NCI-H2107 treated with DMSO at 0.1 percent for 48 hours (cell line): ENCODE data around the gene TRPM4.
"Not testable (repeated sequence)": the region's sequence is repeated elsewhere in the genome, so short reads cannot be mapped to it uniquely, and the experiment has no call there.

Experiments used
- DNase-seq: peaks from one replicate; lab custom pipeline; 2025; ENCODE audit not compliant: unreplicated experiment; lab: John Stamatoyannopoulos, UW

Gene TRPM4

DNA sequence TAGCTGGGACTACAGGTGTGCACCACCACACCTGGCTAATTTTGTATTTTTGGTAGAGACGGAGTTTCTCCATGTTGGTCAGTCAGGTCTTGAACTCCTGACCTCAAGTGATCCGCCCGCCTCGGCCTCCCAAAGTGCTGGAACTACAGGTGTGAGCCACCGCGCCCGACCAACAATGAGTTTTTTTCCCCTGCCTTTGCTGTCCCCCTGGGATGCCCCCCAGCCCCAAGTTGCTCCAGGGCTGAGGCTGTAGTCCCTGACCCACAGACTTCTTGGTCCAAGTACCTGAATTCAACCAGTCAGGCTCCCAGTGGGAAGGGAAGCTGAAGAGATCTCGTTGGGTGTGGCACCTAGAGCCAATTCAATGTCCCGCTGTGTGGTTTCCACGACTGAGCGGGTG, 66.8 kb downstream of the TRPM4 start:
- not testable (repeated sequence) for DNase-seq

DNA sequence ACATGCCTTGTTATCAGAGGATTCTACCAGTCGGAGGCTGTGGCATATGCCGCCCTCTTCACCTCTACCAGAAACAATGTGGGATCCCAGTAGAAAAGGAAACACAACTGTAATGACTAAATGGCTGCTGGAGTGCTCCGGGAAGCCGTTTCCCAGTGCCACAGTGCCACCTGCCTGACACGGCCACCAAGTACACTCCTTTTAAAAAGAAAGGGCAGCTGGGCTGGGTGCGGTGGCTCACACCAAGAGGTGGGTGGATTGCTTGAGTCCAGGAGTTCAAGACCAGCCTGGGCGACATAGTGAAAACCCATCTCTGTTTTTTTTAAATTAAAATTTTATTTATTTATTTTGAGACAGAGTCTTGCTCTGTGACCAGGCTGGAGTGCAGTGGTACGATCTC, 67.3 kb downstream of the TRPM4 start:
- DNase-seq = peak; percentile 56

DNA sequence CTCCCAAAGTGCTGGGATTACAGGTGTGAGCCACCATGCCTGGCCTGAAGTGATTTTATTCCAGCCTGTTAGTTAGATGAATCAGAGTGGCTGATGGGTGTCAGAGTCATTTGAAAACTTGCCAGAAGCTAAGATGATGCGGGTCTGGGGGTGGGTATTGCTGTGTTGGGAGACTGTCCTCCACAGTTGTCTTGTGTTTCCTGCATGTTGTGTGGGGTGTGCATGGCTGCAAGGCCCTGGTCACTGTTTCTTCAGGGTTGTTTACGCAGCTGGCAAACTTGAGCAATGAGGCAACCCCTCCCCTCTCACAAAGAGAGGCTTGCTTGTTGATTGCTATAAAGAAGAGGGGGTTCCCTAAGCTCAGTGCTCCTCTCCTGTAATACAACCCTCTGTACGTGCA, 71.8 kb downstream of the TRPM4 start:
- DNase-seq = no peak

DNA sequence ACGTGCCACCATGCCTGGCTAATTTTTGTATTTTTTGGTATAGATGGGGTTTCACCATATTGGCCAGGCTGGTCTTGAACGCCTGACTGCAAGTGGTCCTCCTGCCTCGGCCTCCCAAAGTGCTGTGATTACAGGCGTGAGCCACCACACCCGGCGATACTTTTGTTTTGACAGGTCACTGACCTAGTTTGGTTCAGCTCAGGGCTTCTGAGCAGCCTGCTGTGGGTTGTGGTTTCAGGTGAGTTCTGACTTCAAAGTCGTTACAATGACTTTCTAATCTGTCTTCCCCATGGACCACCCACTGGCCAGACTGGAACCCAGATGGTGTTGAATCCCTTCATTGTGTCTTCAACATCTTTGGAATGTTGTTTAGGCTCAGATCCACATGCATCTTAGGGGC, 73.8 kb downstream of the TRPM4 start:
- DNase-seq = no peak

DNA sequence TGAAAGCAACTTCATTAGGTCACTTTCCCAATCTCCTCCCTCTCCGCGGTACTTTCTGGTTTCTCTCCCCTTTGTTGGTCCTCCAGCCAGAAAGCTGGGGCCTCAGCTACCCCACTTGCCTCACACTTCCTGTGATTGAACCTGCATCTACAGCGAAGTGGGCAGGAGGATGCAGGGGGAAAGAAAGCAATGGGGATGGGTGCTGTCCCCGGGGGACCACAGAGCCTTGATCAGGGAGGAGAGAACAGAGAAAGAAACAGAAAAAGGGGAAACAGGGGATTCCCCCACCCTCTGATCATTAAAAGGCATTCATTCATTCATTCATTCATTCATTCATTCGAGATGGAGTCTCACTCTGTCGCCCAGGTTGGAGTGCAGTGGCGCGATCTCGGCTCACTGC, 74.2 kb downstream of the TRPM4 start:
- DNase-seq = no peak

DNA sequence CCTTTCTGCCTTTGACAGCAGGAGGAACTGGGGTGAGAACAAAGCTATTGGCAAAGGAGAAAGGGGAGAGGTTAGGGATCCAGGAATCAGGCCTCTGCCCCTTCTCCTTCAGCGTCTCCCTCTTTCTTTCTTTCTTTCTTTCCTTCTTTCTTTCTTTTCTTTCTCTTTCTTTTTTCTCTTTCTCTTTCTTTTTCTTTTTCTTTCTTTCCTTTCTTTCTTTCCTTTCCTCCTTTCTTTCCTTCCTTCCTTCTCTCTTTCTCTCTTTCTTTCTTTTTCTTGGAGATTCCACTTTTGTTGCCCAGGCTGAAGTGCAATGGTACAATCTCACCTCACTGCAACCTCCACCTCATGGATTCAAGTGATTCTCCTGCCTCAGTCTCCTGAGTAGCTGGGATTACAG, 75.6 kb downstream of the TRPM4 start:
- DNase-seq = no peak

DNA sequence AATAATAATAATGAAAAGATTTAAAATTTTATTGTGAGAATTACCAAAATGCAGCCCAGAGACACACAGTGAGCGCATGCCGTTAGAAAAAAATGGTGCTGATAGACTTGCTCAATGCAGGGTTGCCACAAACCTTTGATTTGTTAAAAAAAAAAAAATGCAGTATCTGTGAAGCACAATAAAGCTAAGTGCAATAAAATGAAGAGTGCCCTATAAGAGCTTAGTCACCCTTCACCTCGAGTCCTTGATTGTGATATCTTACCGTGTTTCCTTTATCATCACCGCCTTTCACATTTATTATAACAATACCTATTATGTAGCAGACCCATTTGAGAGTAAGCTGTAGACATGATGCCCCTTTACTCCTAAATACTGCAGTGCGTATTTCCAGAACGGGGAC, 84.2 kb downstream of the TRPM4 start:
- DNase-seq = no peak

DNA sequence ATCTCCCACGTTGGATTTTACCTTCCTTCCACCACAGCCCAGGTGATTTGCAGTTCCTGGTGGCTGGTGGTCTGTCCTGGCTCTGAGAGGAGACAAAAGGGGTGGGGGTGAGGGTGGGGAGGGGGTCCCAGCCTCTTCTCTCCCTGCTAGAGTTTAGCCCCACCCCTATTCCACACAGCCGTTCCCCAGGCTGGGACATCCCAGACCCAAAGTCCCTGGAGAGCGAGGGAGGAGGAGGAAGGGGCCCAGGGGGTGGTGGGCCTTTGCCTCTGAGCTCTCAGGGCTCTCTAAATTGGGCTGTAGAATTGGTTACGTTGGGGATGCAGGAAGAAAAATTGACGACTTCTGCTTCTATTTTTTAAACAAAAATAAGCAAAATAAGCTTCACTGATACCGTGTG, 85.5 kb downstream of the TRPM4 start:
- DNase-seq = no peak

DNA sequence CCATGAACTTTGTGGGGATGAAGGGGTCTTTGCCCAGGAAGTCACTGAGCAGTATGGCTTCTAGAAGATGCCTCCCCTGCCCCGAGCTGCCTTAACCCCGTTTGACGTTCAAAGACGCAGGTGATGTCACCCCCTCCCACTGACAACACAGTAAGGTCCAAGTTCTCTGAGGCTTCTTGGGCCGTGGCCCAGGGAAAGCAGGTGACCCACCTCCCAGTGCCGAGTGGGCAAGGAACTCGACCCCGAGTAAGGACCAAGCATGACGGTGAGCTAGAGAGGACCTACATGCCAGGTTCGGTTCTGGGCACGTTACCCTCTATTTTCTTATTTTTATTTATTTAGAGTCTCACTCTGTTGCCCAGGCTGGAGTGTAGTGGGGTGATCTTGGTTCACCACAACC, 86.1 kb downstream of the TRPM4 start:
- DNase-seq = no peak

DNA sequence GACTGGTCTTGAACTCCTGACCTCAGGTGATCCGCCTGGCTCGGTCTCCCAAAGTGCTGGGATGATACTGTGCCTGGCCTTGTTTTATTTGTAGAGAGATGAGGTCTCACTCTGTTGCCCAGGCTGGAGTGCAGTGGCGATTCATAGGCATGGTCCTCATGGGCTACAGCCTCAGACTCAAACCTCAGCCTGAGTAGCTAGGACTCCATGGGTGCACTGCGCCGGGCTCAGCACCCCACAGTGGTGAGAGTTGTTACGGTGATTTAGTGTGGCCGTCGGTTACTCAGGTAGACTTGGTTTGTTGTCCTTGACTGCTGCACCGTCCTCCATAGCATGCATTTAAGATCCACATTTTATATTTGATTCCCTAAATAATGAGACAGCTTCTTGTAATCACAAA, 86.7 kb downstream of the TRPM4 start:
- DNase-seq = no peak

DNA sequence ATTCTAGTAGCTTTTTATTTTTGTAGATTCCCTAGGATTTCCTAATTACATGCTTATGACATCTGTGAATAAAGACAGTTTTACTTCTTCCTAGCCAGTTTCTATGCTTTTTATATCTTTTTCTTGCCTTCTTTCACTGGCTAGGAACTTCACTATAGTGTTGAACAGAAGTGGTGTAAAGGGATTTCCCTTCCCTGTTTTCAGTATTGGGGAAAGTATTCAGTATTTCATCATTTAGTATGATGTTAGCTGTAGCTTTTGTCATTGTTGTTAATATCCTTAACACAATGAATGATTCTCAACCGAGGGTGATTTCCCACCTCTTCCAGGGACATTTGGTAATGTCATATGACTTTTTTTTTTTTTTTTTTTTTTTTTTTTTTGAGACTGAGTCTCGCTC, 90.1 kb downstream of the TRPM4 start:
- no peak for DNase-seq

DNA sequence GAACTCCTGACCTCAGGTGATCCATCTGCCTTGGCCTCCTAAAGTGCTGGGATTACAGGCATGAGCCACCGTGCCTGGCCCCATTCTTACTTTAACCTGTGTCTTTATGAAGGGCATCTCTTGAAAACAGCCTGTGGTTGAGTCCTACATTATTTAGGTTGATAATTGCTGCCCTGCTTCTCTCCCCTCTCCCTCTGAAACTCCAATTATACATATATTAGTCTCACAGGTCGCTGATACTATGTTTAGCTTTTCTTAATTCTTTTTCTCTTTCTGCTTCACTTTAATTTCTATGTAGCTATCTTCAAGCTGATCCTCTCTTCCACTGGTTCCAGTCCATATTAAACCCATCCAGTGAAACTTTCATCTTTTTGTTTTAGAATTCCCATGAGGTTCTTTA, 92.3 kb downstream of the TRPM4 start:
- DNase-seq = no peak

DNA sequence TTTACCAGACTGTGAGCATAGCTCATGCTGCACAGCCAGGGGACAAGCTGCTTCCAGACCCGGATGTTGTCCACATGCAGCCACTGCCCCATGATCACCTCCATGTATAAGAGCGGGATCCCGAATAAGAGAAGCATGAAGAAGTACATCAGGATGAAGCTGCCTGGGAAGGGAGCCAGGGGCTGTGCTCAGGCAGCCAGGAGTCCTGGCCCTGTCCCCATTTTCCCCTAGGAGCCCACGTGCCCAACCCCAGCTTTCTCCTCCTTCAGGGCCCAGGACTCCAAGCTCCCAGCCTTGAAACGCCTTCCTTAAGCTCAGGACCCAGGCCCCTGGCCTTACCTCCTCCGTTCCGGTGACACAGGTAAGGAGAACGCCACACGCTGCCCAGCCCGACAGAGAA, 98.1 kb downstream of the TRPM4 start:
- DNase-seq = no peak

DNA sequence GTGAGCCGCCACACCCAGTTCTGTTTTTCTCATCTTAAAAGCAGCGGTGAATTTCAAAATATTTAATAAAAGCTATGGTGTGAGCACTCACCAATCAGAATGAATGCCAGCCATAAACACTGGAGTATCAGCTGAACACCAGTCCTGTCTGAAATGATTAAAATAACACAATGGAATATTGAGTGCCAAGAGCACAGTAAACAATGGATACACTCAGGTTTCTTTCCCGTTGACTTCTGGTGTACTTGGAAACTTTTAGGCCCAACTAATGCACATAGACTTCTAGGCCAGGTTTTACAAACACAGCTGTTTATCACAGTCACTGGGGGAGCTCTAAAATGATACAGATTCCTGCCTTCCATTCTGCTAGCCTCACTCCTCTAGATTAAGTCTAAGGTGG, 99.1 kb downstream of the TRPM4 start:
- DNase-seq = no peak
